Fibroblast of skin of right biceps (primary cell): ENCODE results near the gene COL9A3.
A peak's percentile ranks its signal among the peaks of the same experiment; 100 is the strongest.

Experiments used
- DNase-seq: peaks from one replicate; pipeline ENCODE4 v3.0.0-alpha.2; 2013

COL9A3 gene

GRCh38 chr20:62812181-62812906 lies 4.5 kb upstream of the COL9A3 start:
- DNase-seq = no peak

- no peak for DNase-seq
Measured at GRCh38 chr20:62812907-62813200, 4.0 kb upstream of the COL9A3 start.

- DNase-seq = no peak
Measured at GRCh38 chr20:62813588-62813987, 3.3 kb upstream of the COL9A3 start.

GRCh38 chr20:62814060-62814708 lies 2.7 kb upstream of the COL9A3 start:
- DNase-seq = no peak

- DNase-seq = no peak
Measured at GRCh38 chr20:62814709-62815065, 2.2 kb upstream of the COL9A3 start.

- peak; percentile 54 for DNase-seq
Measured at GRCh38 chr20:62815066-62815991, 1.5 kb upstream of the COL9A3 start.

GRCh38 chr20:62816031-62816883 lies 593 bp upstream of the COL9A3 start:
- DNase-seq = no peak

GRCh38 chr20:62817975-62818591 lies 1.2 kb downstream of the COL9A3 start:
- no peak for DNase-seq

- DNase-seq = no peak
Measured at GRCh38 chr20:62818592-62819493, 2.0 kb downstream of the COL9A3 start.

GRCh38 chr20:62819494-62820174 lies 2.8 kb downstream of the COL9A3 start:
- DNase-seq = no peak

- DNase-seq = no peak
Measured at GRCh38 chr20:62820208-62820961, 3.5 kb downstream of the COL9A3 start.

GRCh38 chr20:62820962-62821725 lies 4.3 kb downstream of the COL9A3 start:
- no peak for DNase-seq

GRCh38 chr20:62821726-62822210 lies 4.9 kb downstream of the COL9A3 start:
- DNase-seq = no peak

GRCh38 chr20:62822239-62822787 lies 5.5 kb downstream of the COL9A3 start:
- no peak for DNase-seq

GRCh38 chr20:62822788-62823651 lies 6.2 kb downstream of the COL9A3 start:
- peak; percentile 51 for DNase-seq

- DNase-seq = no peak
Measured at GRCh38 chr20:62823688-62824475, 7.0 kb downstream of the COL9A3 start.
